GM12872 (cell line): ENCODE data around the gene PCLO.

ENCODE experiments used
- TF ChIP-seq, protein P1 (sequence below): IDR thresholded peaks from 3 replicates; pipeline ENCODE4 v1.5.1; 2011; ENCODE audit warnings: low read depth, mild to moderate bottlenecking, low read length, moderate library complexity; ENCODE audit not compliant: insufficient read depth

Gene PCLO

DNA sequence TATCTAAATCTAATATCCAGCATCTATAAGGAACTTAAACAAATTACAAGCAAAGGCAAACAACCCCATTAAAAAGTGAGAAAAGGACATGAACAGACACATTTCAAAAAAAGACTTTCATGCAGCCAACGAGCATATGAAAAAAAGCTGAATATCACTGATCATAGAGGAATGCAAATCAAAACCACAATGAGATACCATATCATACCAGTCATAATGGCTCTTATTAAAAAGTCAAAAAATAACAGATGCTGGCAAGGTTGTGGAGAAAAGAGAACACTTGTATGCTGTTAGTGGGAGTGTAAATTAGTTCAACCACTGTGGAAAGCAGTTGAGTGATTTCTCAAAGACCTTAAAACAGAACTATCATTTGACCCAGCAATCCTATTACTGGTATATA lies 384.7 kb downstream of the PCLO start:
- TF ChIP-seq, protein P1, sequence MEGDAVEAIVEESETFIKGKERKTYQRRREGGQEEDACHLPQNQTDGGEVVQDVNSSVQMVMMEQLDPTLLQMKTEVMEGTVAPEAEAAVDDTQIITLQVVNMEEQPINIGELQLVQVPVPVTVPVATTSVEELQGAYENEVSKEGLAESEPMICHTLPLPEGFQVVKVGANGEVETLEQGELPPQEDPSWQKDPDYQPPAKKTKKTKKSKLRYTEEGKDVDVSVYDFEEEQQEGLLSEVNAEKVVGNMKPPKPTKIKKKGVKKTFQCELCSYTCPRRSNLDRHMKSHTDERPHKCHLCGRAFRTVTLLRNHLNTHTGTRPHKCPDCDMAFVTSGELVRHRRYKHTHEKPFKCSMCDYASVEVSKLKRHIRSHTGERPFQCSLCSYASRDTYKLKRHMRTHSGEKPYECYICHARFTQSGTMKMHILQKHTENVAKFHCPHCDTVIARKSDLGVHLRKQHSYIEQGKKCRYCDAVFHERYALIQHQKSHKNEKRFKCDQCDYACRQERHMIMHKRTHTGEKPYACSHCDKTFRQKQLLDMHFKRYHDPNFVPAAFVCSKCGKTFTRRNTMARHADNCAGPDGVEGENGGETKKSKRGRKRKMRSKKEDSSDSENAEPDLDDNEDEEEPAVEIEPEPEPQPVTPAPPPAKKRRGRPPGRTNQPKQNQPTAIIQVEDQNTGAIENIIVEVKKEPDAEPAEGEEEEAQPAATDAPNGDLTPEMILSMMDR: no peak

DNA sequence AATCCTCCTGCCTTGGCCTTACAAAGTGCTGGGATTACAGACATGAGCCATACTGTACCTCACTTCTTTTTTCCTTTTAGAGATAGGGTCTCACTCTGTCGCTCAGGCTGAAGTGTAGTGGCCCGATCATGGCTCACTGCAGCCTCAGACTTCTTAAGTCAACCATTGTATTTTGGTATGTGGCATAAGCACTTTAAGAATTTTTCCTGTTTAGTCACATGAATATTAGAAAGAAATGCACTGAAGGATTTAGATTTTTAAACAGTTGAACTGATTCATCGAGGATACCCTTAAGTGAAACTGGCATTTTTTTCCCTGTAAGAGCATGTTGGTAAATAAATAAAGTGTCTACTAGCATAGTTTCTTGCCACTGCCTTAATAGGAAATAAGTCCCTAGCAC lies 399.8 kb downstream of the PCLO start:
- TF ChIP-seq, protein P1: no peak

DNA sequence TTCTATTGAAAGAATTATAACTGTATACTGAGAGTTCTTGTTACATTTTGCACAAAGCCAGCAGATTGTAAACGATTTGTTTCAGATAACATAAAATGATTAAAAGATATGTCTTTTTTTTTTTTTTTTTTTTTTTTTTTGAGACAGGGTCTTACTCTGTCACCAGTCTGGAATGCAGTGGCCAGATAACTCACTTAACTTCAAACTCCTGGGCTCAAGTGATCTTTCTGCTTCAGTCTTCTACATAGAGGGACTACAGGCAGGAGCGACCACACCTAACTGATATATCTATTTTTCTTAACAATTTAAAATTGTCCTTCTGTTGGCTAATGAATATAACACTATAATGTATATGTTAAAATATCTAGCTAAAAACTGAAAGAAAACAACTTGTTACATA lies 401.9 kb downstream of the PCLO start:
- TF ChIP-seq, protein P1: no peak

DNA sequence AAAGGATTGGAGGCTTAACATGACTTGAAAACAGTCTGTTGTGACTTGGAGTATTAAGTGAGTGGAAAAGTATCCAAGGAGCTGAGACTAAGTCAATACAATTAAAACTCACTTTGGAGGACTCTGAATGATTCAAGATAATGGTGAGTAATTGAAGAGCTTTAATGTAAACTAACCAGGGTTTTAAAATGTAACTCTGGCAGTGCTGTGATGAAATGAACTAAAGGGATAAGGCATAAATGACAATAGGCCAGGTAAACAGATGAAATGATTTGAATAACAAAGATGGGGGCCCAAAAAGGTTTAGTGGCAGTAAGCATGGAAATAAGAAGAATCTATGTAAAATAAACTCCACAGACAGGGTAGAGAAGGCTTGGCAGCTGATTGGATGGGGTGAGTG lies 402.6 kb downstream of the PCLO start:
- TF ChIP-seq, protein P1: no peak

DNA sequence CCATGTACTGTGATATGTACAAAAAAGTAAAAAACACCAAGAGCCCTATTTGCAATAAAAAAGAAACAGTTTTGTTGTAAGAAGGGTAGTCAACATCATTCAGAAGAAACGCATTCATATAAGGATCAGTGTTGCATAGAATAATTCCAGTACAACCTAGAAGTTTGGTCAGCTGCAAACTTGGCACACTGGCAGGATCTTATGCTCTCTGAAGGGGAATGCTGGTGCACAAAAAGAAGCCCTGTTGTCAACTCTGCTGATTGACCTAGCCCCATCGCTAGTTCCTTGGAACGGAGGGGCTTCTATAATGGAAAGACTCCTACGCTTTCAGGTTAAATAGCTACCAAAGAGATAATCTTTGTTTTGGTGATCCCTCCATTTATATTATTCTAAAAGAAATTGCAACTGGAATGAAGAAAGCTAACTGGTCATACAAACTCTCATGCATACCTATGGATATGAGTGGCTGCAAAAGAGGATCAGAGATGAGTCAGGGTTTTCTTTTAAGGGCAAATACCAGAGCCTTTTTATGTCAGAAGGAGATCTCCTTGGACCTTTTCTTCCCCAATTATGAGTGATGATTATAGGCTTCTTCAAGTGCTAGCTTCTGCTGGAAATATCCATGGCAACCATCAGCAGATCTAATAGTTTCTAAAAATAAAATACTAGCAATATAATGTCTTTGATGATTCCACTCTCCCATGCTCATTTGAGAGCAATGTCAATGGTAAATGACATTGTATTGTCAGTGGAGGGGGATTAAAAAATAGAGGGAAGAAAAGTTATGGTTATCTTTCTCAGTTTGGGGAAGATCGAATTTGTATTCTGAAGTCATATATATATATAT lies 406.8 kb downstream of the PCLO start:
- TF ChIP-seq, protein P1: no peak

DNA sequence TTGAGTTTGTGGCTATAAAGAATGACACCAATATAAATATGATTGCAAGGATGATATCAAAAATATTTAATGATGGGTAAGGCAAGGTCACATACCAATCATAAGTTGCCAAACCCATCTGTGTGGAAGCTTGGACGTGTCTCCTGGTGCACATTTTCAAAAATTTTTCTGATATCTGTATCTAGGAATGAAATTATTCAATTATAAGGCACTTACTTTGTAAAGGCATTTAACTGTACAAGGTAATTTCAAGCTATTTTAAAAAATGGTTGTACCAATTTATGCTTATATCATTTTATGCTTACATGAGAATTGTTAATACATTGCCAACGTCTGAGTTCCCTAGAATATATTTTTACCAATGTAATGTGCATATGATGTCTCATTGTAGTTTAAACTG lies 412.7 kb downstream of the PCLO start:
- TF ChIP-seq, protein P1: no peak

DNA sequence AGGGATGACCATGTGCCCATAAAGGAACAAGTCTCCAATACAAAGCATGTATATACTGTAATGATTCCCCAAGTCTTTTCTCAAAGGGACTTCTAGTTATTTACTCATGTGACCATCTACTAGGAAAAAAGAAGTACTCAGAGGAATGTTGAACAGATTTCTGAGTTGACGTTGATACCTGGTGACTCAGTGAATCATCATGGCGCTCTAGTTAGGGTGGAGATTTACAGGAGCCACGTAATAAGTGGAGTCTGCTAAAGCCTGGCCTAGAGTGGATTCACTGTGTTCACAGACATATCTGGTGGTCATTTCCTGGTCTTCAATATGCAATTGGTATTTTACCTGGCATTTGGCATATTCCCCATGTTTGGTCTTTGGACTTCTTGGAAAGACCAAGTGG lies 416.9 kb downstream of the PCLO start:
- TF ChIP-seq, protein P1: no peak
